GM19043 (cell line): ENCODE data around the gene PACRG.

Experiments used
- ATAC-seq: cut with Tn5 transposase; IDR thresholded peaks from one replicate; pipeline ENCODE4 v1.9.1; 2021; ENCODE audit warnings: low read depth; ENCODE audit not compliant: unreplicated experiment

The PACRG gene

GRCh38 chr6:163064397-163064796, 336.6 kb downstream of the PACRG start:
- no peak for ATAC-seq

DNA sequence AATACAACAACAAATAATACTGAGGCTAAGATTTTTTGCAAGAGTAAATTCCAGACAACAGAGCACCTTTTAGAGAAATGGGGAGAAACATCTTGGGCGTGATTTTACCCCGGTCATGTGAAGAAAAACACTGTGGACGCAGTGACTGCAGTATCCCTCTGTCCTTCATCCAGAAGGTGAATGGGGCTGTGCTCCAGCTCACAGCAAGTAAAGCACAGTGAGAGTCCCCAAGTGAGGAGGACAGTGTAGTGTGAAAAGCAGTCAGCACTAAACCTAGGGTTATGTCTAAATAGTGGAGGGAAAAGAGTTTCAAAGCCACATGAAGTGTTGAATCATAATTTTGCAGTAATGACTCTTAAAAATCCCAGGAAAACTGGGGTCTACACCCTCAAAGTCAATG, 338.4 kb downstream of the PACRG start:
- no peak for ATAC-seq

DNA sequence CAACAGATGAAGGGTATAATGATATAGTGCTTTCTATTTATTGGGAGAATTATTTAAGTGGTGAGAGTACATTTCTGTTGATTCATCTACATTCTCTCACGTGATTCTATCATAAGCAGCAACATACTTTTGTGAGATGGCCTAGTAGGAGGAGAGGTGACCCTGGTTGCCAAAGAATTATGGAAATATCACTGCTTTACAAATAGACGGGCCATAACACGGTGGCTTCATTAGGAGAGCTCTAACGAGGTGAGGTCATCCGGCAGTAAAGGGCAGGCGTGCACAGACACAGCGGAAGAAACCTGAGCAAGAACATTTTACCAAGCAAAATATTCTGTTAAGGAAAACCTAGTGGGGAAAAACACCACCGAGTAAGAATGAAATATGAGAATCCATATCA, 349.4 kb downstream of the PACRG start:
- ATAC-seq: no peak

GRCh38 chr6:163078712-163079111, 350.9 kb downstream of the PACRG start:
- ATAC-seq: no peak

DNA sequence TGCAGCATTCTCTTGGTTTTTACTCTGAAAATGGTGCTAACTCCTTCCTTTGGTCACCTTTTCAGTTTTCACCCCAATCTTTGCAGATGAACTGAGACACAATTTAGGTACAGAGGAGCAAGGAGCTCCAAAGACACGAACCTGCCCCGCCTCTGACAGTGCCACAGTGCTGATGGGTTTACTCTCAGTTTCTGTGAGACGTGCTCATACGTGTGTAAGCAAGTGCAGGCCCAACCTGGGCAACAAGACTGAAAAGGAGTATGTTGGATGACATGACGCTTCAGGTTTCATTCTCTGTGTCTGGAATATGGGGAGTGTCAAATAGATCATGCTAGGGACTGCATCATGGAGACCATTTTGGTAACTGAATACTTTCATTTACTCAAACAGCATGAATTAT, 352.5 kb downstream of the PACRG start:
- ATAC-seq: no peak

DNA sequence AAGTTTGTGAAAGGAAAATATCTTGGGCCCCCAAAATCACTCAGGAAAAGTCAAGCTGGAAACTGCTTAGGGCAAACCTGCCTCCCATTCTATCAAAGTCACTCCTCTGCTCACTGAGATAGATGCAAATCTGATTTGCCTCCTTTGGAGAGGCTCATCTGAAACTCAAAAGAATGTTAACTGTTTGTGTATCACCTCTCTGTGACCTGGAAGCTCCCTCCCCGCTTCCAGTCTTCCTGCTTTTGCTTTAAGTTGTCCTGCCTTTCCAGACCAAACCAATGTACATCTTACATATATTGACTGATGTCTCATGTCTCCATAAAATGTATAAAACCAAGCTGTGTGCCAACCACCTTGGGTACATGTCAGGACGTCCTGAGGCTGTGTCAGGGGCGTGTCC, 355.4 kb downstream of the PACRG start:
- no peak for ATAC-seq

DNA sequence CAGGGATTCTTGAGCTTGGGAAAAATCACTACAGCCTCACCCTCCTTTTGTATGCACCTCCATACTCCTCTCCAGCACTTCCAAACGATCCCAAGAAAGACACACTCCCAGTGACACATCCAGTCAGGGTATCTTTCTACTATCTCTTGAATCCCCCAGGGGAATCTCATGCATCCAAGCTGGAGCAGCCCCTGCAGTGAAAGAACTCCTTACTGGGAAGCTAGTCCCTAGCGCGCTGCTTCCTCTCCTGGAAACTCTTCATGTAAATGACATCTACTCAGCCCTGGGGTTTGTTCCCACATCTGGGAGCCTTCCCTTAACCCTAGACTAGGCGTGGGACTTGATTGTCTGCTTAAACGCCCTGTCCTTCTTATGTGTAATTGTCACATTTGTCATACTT, 357.7 kb downstream of the PACRG start:
- no peak for ATAC-seq

DNA sequence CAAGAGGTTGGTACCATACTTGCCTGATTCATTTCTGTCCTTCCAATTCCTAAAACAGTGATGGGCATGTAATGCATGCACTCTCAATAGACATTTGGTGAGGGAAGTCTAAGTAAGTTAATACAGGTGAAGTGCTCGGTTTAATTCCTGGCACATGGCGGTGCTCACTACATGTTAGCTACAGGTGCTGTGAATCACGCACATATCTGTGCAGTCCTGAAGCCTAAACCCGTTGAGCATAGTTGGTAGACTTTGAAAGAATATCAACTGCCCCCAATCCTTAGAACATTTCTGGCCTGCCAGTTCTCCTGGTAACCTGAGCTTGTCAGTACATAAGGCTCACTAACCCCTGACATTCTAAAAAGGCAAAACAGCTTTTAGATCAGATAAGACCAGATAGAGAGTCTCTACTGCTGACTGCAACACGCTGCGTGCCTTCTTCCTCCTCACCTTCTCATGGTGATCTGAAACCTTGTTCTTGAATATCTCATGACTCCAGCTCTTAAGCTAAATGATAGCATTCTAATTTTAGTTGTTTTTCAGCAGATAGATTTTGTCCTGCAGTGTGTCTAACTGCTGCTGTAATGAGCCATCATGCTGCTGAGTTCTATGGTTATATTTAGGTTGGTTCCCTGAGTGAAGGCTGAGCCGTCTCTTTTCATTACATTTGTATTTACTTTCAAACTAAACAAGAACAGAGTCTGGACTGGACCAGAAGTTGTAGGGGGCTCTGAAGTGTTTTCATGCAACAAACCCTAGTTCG, 358.3 kb downstream of the PACRG start:
- no peak for ATAC-seq

- no peak for ATAC-seq
Observed at GRCh38 chr6:163086624-163086920, 358.8 kb downstream of the PACRG start.

DNA sequence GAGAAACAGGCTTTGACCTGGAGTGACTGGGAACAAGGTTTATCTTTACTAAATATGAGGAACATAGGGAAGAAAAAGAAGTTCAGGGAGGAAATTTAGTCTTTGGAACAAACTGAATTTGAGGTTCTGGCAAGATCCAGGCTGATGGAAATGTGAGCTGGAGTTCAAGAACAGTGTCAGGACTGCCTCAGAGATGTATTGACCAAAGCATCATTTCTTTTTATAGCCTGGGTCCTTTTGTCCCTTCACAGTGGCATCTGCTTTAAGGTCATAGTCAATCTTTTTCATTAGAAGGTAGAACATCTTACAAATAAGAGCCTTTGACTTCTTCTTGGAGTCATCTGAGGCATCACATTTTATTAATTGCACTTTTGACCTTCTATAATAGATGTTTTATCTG, 360.2 kb downstream of the PACRG start:
- ATAC-seq: no peak

DNA sequence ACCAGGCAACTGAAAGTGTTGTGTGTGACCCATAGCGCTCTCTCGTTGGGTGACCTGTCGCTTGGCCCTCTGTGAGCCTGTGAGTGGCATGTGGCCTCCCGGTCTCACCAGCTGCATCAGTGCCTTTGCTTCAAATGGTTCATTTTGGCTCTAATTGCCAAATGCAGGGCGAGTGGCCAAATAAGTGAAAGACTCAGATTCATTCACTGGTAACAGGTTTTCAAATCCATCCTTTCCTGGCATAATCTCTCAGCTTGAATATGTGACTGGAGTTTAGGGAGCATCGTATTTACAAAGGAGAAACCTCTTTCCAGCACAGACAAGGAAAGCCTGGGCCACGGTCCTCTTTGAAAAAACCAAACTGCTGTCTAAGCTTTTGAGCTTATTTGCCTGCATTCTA, 365.1 kb downstream of the PACRG start:
- ATAC-seq: no peak

GRCh38 chr6:163094881-163095280, 367.1 kb downstream of the PACRG start:
- no peak for ATAC-seq

GRCh38 chr6:163095401-163095800, 367.6 kb downstream of the PACRG start:
- no peak for ATAC-seq

- no peak for ATAC-seq
Observed at GRCh38 chr6:163098827-163099479, 371.2 kb downstream of the PACRG start.

DNA sequence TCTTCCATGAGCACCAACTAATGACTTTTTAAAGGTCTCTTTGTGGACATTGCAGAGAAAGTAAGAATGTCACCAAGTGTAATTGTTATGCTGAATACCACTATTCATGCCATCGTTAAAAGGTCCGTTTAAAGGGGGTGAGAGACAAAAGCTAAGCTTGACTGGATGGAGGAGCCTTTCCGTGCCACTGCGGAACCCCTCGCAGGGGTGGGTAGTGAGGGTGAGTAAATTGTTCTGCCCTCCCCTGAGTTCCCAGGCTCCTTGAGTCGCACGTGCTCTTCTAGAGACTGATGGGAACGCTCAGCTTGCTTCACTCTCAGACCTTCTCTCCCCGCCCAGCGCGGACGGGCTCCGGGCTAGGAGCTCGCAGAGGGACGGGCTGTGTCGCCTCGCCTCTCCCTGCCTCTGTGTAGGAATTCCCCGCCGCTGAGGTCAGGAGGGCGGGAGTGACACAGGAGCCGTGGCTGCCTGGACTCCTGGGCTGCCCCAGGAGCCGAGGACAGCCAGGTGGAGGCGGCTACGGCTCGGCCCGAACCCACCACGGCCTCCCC, 371.9 kb downstream of the PACRG start:
- ATAC-seq: no peak

DNA sequence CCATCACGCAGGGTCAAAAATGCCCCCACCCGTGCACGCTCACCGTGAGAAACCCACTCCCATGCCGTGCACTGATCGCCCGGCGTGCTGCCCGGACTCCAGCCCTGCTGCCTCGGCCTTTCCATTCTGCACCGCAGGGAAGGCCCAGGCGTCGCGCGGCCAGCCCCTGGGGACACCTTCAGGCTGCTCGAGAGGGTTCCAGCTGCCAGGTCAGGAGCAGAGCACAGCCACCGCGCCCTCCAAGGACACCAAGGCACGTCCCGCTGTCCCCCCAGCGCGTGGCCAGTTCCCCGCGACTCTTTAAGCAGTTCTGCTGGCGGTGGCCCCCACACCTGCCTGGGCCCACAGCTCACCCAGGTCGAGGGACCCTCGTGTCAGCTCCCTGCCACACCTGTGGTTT, 372.5 kb downstream of the PACRG start:
- no peak for ATAC-seq

- ATAC-seq: no peak
Observed at GRCh38 chr6:163113358-163113962, 385.7 kb downstream of the PACRG start.

DNA sequence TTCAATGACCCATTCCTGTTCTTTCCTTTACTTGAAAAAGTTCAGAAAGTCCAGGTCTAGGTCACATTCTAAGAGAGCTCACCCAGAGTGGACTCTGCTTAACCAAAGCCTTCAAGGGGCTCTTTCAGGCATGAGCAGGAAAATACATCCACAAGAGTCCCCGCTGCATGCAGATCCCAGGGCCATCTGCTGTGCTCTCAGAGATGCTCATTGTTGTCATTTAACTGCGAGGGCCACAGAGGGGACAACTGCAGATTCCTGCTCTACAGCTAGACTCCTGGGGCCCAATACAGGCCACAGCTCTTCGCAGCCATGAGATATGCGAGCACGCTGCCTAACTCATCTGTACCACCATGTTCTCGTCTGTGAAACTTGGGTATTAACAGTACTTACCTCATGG, 391.2 kb downstream of the PACRG start:
- ATAC-seq: no peak

DNA sequence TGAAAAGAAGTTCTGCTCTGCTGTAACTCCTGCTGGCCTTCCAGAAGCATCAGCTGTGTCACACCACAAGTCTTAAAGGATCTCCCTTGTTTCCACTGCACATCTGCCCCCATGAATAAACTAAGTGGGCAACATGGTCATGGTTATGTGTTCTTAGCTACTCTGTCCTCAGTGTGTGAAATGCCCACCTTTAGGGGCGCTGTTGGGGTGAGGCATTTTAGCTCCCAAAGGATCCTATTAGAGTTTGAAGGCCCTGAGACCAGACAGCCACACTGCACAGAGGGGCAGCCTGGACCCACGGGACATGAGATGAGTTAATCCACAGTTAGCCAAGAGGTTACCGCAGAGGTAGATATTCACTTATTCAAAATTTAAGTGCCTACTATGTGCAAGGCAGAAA, 392.4 kb downstream of the PACRG start:
- no peak for ATAC-seq

DNA sequence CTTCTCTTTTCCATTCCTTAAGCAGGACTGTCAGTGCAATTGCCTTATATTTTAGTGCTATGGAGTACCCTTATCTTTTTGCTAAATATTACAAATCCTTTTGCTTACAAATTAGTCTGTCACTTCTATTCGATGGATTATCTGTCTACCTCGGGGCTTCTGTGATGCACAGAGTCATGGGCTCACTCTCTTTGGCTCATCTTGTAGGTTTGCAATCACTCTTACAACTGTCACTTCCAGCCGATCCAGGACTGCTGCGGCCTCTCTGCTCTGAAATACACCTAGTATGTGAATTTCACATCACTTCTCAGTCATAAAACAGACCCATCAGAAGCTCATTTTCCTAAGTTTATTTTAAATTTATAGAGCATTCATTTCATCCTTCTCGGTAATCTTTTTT, 393.5 kb downstream of the PACRG start:
- ATAC-seq: no peak

- no peak for ATAC-seq
Observed at GRCh38 chr6:163122365-163122764, 394.6 kb downstream of the PACRG start.

DNA sequence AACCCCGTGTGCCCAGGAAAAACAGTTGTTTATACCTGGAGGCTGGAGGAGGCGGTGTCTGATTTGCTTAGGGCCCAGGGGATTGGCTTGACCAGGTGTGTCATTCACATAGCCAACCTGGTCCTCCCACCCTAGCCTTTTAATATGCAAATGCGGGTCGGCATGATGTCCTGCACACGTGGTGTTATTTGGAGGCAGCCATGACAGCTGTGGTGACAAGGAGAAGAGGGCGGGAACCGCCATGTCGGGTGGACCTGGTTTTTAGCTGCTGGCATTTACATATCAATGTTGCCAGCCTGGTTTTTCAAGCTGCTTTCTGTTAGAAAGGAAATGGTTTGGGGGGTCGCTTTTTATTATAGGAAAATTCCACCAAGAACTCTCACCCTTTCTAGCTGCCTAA, 395.3 kb downstream of the PACRG start:
- no peak for ATAC-seq
